ENCODE measurements around the gene TEF.

TEF gene

DNA sequence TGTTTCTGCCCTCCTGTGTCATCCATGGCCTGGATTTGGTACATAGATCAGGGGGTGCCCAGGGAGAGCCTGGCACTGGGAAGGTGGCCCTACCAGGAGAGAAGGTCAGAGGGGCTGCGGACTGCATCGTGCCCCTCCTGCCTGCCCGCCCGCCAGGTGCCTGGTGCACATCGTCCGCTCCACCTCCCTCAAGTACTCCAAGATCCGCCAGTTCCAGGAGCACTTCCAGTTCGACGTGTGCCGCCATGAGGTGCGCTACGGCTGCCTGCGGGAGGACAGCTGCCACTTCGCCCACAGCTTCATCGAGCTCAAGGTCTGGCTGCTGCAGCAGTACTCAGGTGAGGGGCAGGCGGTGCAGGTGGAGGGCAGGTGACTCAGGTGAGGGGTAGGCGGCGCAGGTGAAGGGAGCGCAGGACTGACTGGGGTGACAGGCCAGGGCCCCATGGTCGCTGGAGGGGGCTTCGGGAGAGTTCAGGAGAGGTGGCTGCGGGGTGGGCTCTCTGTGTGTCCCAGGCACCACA, 32.7 kb upstream of the TEF start:
- Histone ChIP-seq H3K36me3 (ENCODE audit: insufficient read depth, low read length) (peaks cover 80% of the 10 kb centered on the region; the same call in 1 of the 2 replicates), H3K9me3 (ENCODE audit: insufficient read depth, low read depth, low read length) (no peaks in the 10 kb centered on the region), H3K9me2 (replicated peaks; ENCODE audit: low read depth, low read length) (no peaks in the 10 kb centered on the region), H3K27me3 (ENCODE audit: insufficient read depth, low read length, poor library complexity, severe bottlenecking) (no peaks in the 10 kb centered on the region), H3K4me3 (ENCODE audit: low read length, poor library complexity, severe bottlenecking) (no peak overlapping the region), H3K9ac (ENCODE audit: low read depth, low read length, poor library complexity, severe bottlenecking) (no peak overlapping the region), H3F3A (ENCODE audit: low read depth) (no peaks in the 10 kb centered on the region), H3K79me2 (ENCODE audit: insufficient read depth, low read length) (no peaks in the 10 kb centered on the region), H4K20me1 (ENCODE audit: insufficient read depth, low read length, poor library complexity, severe bottlenecking) (no peaks in the 10 kb centered on the region), H3K4me1 (ENCODE audit: insufficient read depth, low read length, poor library complexity, severe bottlenecking) (no peaks in the 10 kb centered on the region), H2AFZ (ENCODE audit: low read length) (no peak overlapping the region), H3K4me2 (ENCODE audit: low read depth, low read length, poor library complexity, severe bottlenecking) (no peak overlapping the region)
- TF ChIP-seq, protein P1, sequence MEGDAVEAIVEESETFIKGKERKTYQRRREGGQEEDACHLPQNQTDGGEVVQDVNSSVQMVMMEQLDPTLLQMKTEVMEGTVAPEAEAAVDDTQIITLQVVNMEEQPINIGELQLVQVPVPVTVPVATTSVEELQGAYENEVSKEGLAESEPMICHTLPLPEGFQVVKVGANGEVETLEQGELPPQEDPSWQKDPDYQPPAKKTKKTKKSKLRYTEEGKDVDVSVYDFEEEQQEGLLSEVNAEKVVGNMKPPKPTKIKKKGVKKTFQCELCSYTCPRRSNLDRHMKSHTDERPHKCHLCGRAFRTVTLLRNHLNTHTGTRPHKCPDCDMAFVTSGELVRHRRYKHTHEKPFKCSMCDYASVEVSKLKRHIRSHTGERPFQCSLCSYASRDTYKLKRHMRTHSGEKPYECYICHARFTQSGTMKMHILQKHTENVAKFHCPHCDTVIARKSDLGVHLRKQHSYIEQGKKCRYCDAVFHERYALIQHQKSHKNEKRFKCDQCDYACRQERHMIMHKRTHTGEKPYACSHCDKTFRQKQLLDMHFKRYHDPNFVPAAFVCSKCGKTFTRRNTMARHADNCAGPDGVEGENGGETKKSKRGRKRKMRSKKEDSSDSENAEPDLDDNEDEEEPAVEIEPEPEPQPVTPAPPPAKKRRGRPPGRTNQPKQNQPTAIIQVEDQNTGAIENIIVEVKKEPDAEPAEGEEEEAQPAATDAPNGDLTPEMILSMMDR (conservative IDR thresholded peaks at IDR 0.05; ENCODE audit: low read length) = no peak
- no peak for TF ChIP-seq EZH2phosphoT487 (IDR thresholded peaks at IDR 0.05; ENCODE audit: borderline replicate concordance)

DNA sequence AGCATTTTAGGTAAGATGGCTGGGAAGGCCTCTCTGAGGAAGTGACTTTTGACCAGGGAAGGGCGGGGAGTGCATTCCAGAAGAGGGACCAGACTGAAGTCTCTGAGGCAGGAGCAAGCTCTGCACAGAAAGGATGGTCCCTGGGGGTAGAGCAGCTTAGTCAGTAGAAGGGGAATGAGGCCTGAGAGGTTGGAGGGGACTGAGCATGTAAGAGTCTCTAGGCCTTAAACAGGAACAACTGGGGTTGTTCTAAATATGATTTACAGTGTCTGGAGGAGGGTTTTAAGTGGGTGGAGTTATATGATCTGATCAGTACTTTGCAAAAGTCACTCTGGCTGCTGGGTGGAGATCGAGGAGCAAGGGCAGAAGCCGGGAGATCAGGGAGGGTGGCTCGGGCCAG, 31.7 kb upstream of the TEF start:
- TF ChIP-seq EZH2phosphoT487 (IDR thresholded peaks at IDR 0.05; ENCODE audit: borderline replicate concordance) = no peak
- TF ChIP-seq, protein P1 (conservative IDR thresholded peaks at IDR 0.05; ENCODE audit: low read length) = no peak
- no peak overlapping the region for H3K4me3 ChIP-seq (ENCODE audit: low read length, poor library complexity, severe bottlenecking)

DNA sequence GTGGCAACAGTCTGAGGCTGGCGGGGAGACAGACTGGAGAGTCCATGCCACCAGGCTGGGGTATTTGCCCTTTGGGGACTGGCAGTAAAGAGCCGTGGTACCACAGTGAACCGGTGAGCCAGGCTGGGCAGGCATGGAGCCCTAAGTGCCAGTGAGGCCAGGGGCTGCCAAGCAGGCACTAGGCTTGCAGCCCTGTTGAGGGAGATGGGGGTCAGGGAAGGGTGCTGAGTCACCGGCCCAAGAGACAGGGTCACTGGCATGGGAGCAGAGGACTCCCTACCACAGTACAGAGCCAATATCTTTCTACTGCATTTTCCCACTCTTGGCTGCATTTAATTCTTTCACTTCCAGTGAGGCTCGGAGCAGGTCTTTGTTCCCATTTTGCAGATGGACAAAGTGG, 30.7 kb upstream of the TEF start:
- Histone ChIP-seq H3F3A (ENCODE audit: low read depth) (no peaks in the 10 kb centered on the region), H3K4me2 (ENCODE audit: low read depth, low read length, poor library complexity, severe bottlenecking) (no peak overlapping the region), H2AFZ (ENCODE audit: low read length) (no peak overlapping the region), H3K27me3 (ENCODE audit: insufficient read depth, low read length, poor library complexity, severe bottlenecking) (no peaks in the 10 kb centered on the region), H3K9me2 (replicated peaks; ENCODE audit: low read depth, low read length) (no peaks in the 10 kb centered on the region), H3K4me3 (ENCODE audit: low read length, poor library complexity, severe bottlenecking) (no peak overlapping the region), H4K20me1 (ENCODE audit: insufficient read depth, low read length, poor library complexity, severe bottlenecking) (no peaks in the 10 kb centered on the region), H3K79me2 (ENCODE audit: insufficient read depth, low read length) (no peaks in the 10 kb centered on the region), H3K9me3 (ENCODE audit: insufficient read depth, low read depth, low read length) (no peaks in the 10 kb centered on the region), H3K9ac (ENCODE audit: low read depth, low read length, poor library complexity, severe bottlenecking) (no peak overlapping the region), H3K4me1 (ENCODE audit: insufficient read depth, low read length, poor library complexity, severe bottlenecking) (no peaks in the 10 kb centered on the region), H3K36me3 (ENCODE audit: insufficient read depth, low read length) (peaks cover 79% of the 10 kb centered on the region; the same call in 1 of the 2 replicates)
- TF ChIP-seq, protein P1 (conservative IDR thresholded peaks at IDR 0.05; ENCODE audit: low read length) = no peak
- TF ChIP-seq EZH2phosphoT487 (IDR thresholded peaks at IDR 0.05; ENCODE audit: borderline replicate concordance) = no peak

More for the DNA sequence above, 31.7 kb upstream of the TEF start:
- Histone ChIP-seq H3F3A (ENCODE audit: low read depth) (no peaks in the 10 kb centered on the region), H3K9me2 (replicated peaks; ENCODE audit: low read depth, low read length) (no peaks in the 10 kb centered on the region), H2AFZ (ENCODE audit: low read length) (no peak overlapping the region), H3K9ac (ENCODE audit: low read depth, low read length, poor library complexity, severe bottlenecking) (no peak overlapping the region), H3K4me2 (ENCODE audit: low read depth, low read length, poor library complexity, severe bottlenecking) (no peak overlapping the region), H3K4me1 (ENCODE audit: insufficient read depth, low read length, poor library complexity, severe bottlenecking) (no peaks in the 10 kb centered on the region), H3K79me2 (ENCODE audit: insufficient read depth, low read length) (no peaks in the 10 kb centered on the region), H3K27me3 (ENCODE audit: insufficient read depth, low read length, poor library complexity, severe bottlenecking) (no peaks in the 10 kb centered on the region), H3K9me3 (ENCODE audit: insufficient read depth, low read depth, low read length) (no peaks in the 10 kb centered on the region), H4K20me1 (ENCODE audit: insufficient read depth, low read length, poor library complexity, severe bottlenecking) (no peaks in the 10 kb centered on the region), H3K36me3 (ENCODE audit: insufficient read depth, low read length) (peaks cover 77% of the 10 kb centered on the region; the same call in 1 of the 2 replicates)

Measured in Loucy (cell line).